ENCODE measurements around the gene CCDC187.

CCDC187 gene

GRCh38 chr9:136316896-136317676 lies 13.2 kb upstream of the CCDC187 start:
- no peak for DNase-seq (ENCODE audit: low read depth, low spot score)
- no peak overlapping the region for H3K4me3 ChIP-seq (ENCODE audit: low read length)

GRCh38 chr9:136316271-136316751 lies 12.4 kb upstream of the CCDC187 start:
- no peak for DNase-seq (ENCODE audit: low read depth, low spot score)
- H3K4me3 ChIP-seq (ENCODE audit: low read length): no peak overlapping the region

- DNase-seq (ENCODE audit: low read depth, low spot score): no peak
- H3K4me3 ChIP-seq (ENCODE audit: low read length): no peak overlapping the region
Measured at GRCh38 chr9:136314944-136315343, 11.1 kb upstream of the CCDC187 start.

GRCh38 chr9:136314056-136314416 lies 10.1 kb upstream of the CCDC187 start:
- DNase-seq (ENCODE audit: low read depth, low spot score): no peak
- H3K4me3 ChIP-seq (ENCODE audit: low read length): no peak overlapping the region

GRCh38 chr9:136313111-136314055 lies 9.5 kb upstream of the CCDC187 start:
- no peak for DNase-seq (ENCODE audit: low read depth, low spot score)
- H3K4me3 ChIP-seq (ENCODE audit: low read length): no peak overlapping the region

- DNase-seq (ENCODE audit: low read depth, low spot score): no peak
- H3K4me3 ChIP-seq (ENCODE audit: low read length): no peak overlapping the region
Measured at GRCh38 chr9:136312436-136312835, 8.5 kb upstream of the CCDC187 start.

GRCh38 chr9:136312009-136312375 lies 8.1 kb upstream of the CCDC187 start:
- no peak for DNase-seq (ENCODE audit: low read depth, low spot score)
- H3K4me3 ChIP-seq (ENCODE audit: low read length): no peak overlapping the region

- peak; percentile 39 for DNase-seq (ENCODE audit: low read depth, low spot score)
- peak overlapping the region; percentile 13; the same call in 1 of the 2 replicates for H3K4me3 ChIP-seq (ENCODE audit: low read length)
Measured at GRCh38 chr9:136311051-136312008, 7.4 kb upstream of the CCDC187 start.

GRCh38 chr9:136310273-136311030 lies 6.6 kb upstream of the CCDC187 start:
- no peak for DNase-seq (ENCODE audit: low read depth, low spot score)
- H3K4me3 ChIP-seq (ENCODE audit: low read length): no peak overlapping the region

GRCh38 chr9:136309806-136310220 lies 5.9 kb upstream of the CCDC187 start:
- no peak for DNase-seq (ENCODE audit: low read depth, low spot score)
- H3K4me3 ChIP-seq (ENCODE audit: low read length): no peak overlapping the region

- no peak overlapping the region for H3K4me3 ChIP-seq (ENCODE audit: low read length)
- no peak for DNase-seq (ENCODE audit: low read depth, low spot score)
Measured at GRCh38 chr9:136309101-136309801, 5.4 kb upstream of the CCDC187 start.

- H3K4me3 ChIP-seq (ENCODE audit: low read length): no peak overlapping the region
- no peak for DNase-seq (ENCODE audit: low read depth, low spot score)
Measured at GRCh38 chr9:136308702-136309053, 4.8 kb upstream of the CCDC187 start.

GRCh38 chr9:136308006-136308701 lies 4.3 kb upstream of the CCDC187 start:
- no peak overlapping the region for H3K4me3 ChIP-seq (ENCODE audit: low read length)
- DNase-seq (ENCODE audit: low read depth, low spot score): no peak

- DNase-seq (ENCODE audit: low read depth, low spot score): no peak
- H3K4me3 ChIP-seq (ENCODE audit: low read length): no peak overlapping the region
Measured at GRCh38 chr9:136307215-136307750, 3.4 kb upstream of the CCDC187 start.

- no peak overlapping the region for H3K4me3 ChIP-seq (ENCODE audit: low read length)
- no peak for DNase-seq (ENCODE audit: low read depth, low spot score)
Measured at GRCh38 chr9:136306211-136307208, 2.6 kb upstream of the CCDC187 start.

- DNase-seq (ENCODE audit: low read depth, low spot score): no peak
- no peak overlapping the region for H3K4me3 ChIP-seq (ENCODE audit: low read length)
Measured at GRCh38 chr9:136305804-136306203, 1.9 kb upstream of the CCDC187 start.

Data from Jurkat, Clone E6-1 (cell line).